Measurements from ENCODE around the gene CDK17. TPM values are rescaled to one million over a fixed set of nuclear protein-coding genes. Genes with fewer than 3 reads are reported as not detected.

Gene CDK17
- total RNA-seq, 2 donors from 2014 or later = 34.7 to 79.5 TPM

GRCh38 chr12:96327889-96328288 lies 72.3 kb downstream of the CDK17 start:
- Histone ChIP-seq H3K4me3 (no peak overlapping the region), H3K9me3 (no peaks in the 10 kb centered on the region), H3K4me1 (replicated peaks) (no peaks in the 10 kb centered on the region), H3K27ac (no peak overlapping the region), H3K27me3 (replicated peaks; ENCODE audit: insufficient read depth) (no peaks in the 10 kb centered on the region), H3K36me3 (no peaks in the 10 kb centered on the region)
- TF ChIP-seq POLR2A (IDR thresholded peaks at IDR 0.05) = no peak
- TF ChIP-seq POLR2AphosphoS5 (IDR thresholded peaks at IDR 0.05) = no peak
- no peak for TF ChIP-seq CTCF (IDR thresholded peaks at IDR 0.05)
- no peak for DNase-seq (ENCODE audit: low spot score)
- 89% methylated on average over 3 of the region's 3 CpGs for WGBS
- intact Hi-C loops (cut with DNase I) = no loop called here

DNA sequence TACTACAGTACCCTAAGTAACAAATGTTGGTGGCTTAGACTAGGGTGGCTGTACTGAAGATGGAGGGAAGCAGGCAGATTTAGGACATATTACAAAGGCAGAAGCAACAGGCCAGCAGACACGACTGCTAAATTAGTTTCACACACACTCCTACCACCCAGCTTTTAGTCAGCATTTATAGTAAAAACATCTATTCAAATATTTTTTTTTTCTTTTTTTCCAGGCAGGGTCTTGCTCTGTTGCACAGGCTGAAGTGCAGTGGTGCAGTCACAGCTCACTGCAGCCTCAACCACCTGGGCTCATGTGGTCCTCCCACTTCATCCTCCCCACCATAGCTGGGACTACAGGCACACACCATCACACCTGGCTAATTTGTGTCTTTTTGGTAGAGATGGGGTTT lies 72.9 kb downstream of the CDK17 start:
- H3K27me3 ChIP-seq (replicated peaks; ENCODE audit: insufficient read depth) = no peaks in the 10 kb centered on the region
- DNase-seq (ENCODE audit: low spot score) = no peak
- intact Hi-C loops (cut with DNase I) = no loop called here
- no peak for TF ChIP-seq POLR2A (IDR thresholded peaks at IDR 0.05)
- TF ChIP-seq POLR2AphosphoS5 (IDR thresholded peaks at IDR 0.05) = no peak
- no peak for TF ChIP-seq CTCF (IDR thresholded peaks at IDR 0.05)
- H3K4me1 ChIP-seq (replicated peaks) = no peaks in the 10 kb centered on the region
- H3K9me3 ChIP-seq = no peaks in the 10 kb centered on the region
- no peak overlapping the region for H3K27ac ChIP-seq
- H3K4me3 ChIP-seq = no peak overlapping the region
- H3K36me3 ChIP-seq = no peaks in the 10 kb centered on the region
- 70% methylated on average over 1 of the region's 1 CpG for WGBS

DNA sequence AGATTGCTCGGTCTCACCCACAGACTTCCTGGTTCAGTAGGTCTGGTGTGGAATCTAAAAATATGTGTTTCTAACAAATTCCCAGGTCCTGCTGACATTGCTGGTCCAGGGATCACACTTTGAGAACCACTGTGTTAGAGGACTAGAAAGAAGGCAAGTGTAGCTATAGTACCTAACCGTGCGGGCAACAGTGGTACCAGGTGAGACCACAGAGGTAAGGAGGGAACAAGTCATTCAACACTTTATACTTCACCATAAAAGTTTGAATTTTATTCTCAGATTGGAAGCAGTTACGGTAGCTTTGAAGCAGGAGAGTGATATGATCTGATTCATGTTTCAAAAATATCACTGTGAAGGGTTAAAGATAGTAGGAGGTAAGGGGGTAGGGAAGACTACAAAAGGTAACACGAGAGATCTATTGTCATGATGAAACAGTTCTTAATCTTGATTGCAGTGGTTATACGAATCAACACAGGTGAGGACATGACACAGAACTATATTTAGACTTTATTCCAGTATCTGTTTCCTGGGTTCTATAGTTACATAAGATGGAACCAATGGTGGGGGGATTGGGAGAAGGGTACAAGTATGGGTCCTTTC lies 73.5 kb downstream of the CDK17 start:
- no peak overlapping the region for H3K4me3 ChIP-seq
- no peaks in the 10 kb centered on the region for H3K27me3 ChIP-seq (replicated peaks; ENCODE audit: insufficient read depth)
- intact Hi-C loops (cut with DNase I) = no loop called here
- H3K36me3 ChIP-seq = no peaks in the 10 kb centered on the region
- H3K27ac ChIP-seq = no peak overlapping the region
- WGBS = 74% methylated on average over 6 of the region's 6 CpGs
- TF ChIP-seq CTCF (IDR thresholded peaks at IDR 0.05) = no peak
- no peak for DNase-seq (ENCODE audit: low spot score)
- H3K9me3 ChIP-seq = no peaks in the 10 kb centered on the region
- H3K4me1 ChIP-seq (replicated peaks) = no peaks in the 10 kb centered on the region

DNA sequence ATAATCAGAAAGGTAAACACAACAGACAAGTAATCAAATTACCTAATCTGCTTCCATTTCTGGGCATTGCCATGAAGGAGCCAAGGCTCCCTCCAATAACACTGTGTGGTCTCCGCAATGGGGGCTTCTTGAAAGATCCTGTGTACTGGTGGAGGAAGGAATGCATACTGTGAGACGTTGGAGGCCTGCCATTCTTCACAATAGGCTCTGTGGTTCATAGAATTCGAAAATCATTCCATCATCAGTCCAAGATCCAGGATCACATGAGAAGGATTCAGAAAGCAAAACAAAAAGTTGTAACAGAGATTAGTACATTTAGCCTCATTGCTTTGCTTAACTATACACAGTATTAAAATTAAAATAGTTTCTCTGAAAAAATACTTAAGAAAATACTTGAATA lies 76.3 kb downstream of the CDK17 start:
- H3K4me3 ChIP-seq = no peak overlapping the region
- intact Hi-C loops (cut with DNase I) = no loop called here
- no peaks in the 10 kb centered on the region for H3K4me1 ChIP-seq (replicated peaks)
- H3K36me3 ChIP-seq = no peaks in the 10 kb centered on the region
- no peaks in the 10 kb centered on the region for H3K9me3 ChIP-seq
- TF ChIP-seq CTCF (IDR thresholded peaks at IDR 0.05) = no peak
- TF ChIP-seq POLR2A (IDR thresholded peaks at IDR 0.05) = no peak
- TF ChIP-seq POLR2AphosphoS5 (IDR thresholded peaks at IDR 0.05) = no peak
- WGBS = 79% methylated on average over 3 of the region's 3 CpGs
- no peaks in the 10 kb centered on the region for H3K27me3 ChIP-seq (replicated peaks; ENCODE audit: insufficient read depth)
- no peak for DNase-seq (ENCODE audit: low spot score)
- no peak overlapping the region for H3K27ac ChIP-seq

- DNase-seq (ENCODE audit: low spot score) = no peak
- Histone ChIP-seq H3K36me3 (no peaks in the 10 kb centered on the region), H3K4me1 (replicated peaks) (no peaks in the 10 kb centered on the region), H3K4me3 (no peak overlapping the region), H3K27ac (no peak overlapping the region), H3K27me3 (replicated peaks; ENCODE audit: insufficient read depth) (no peaks in the 10 kb centered on the region), H3K9me3 (no peaks in the 10 kb centered on the region)
- intact Hi-C loops (cut with DNase I) = no loop called here
- TF ChIP-seq POLR2AphosphoS5 (IDR thresholded peaks at IDR 0.05) (no peak), CTCF (IDR thresholded peaks at IDR 0.05) (no peak), POLR2A (IDR thresholded peaks at IDR 0.05) (no peak)
- 74% methylated on average over 1 of the region's 1 CpG for WGBS
Measured at GRCh38 chr12:96322720-96323119, 77.5 kb downstream of the CDK17 start.

Data from prostate gland (tissue), 2 donors.